GM19023 (cell line): ENCODE data around the gene FAT1.

Source experiments
- ATAC-seq: cut with Tn5 transposase; IDR thresholded peaks from one replicate; pipeline ENCODE4 v1.9.1; 2021; ENCODE audit warnings: mild to moderate bottlenecking, moderate library complexity; ENCODE audit not compliant: unreplicated experiment

Gene FAT1

DNA sequence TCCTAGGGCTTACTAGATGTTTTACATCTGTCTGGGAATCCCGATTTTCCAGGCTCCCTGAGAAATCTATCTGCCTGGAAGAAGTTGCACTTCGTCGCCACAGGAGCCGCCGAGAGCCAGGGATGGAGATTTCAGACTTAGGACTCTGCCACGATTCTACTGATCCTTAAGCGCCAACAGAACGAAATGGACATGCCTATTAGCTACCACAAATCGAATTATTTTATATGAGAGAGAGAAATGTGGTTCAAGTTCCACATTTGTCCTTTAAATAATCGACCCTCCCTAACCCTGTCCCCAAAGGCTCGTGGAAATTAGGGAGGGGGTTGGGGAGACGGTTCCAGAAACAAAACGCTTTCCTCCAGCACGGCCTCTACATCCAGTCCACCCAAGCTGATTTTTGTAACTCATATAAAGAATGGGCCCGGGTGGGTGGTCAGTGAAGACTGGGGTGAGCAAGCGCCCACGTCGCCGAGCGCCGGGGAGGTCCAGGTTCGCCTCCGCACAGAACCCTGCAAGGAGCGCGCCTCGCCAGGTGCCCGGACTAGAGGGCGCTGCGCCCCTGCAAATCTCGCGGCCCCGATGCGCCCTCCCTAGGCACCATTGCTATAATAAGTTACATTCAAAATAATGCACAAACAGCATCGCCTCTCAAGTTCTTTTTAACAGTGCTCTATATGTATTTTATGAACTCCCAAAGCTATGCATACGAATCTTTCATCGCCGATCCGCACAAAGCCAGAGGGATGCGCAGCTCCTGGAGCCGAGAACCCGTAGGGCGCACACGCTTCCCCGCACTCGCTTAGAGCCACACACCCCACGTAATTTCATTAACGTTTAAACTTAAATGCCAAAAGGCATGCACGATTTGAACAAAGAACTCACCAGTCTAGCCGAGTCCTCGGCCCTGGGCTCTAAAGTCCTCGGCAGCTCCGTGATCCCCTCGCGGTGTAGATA lies 2.1 kb upstream of the FAT1 start:
- ATAC-seq: no peak

DNA sequence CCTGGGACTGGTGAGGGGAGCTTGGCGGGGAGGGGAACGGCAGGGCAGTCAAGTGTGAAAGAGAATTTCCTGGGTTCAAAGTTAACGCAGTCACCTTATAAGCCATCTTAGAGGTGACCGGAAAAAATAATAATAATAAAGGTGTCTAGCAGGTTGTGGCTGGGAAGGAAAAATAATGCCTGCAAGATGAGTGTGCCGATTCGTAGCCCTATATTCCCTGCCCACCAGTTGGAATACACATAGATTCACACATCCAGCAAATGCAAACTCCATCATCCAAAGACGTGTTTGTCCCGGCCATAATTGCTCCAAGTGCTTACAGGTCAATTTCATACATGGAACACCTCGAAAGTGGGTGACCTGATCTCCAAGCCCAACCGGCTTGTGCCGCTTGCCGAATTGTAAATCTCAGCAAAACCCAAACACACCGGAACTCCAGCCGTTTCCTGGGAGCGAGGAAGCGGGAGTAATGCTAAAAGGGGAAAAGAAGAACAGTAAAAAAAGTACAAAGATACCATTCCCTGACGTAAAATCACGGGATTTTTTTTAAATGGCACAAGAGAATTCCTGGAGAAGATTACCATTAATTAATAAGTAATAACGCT lies 1.3 kb upstream of the FAT1 start:
- no peak for ATAC-seq

DNA sequence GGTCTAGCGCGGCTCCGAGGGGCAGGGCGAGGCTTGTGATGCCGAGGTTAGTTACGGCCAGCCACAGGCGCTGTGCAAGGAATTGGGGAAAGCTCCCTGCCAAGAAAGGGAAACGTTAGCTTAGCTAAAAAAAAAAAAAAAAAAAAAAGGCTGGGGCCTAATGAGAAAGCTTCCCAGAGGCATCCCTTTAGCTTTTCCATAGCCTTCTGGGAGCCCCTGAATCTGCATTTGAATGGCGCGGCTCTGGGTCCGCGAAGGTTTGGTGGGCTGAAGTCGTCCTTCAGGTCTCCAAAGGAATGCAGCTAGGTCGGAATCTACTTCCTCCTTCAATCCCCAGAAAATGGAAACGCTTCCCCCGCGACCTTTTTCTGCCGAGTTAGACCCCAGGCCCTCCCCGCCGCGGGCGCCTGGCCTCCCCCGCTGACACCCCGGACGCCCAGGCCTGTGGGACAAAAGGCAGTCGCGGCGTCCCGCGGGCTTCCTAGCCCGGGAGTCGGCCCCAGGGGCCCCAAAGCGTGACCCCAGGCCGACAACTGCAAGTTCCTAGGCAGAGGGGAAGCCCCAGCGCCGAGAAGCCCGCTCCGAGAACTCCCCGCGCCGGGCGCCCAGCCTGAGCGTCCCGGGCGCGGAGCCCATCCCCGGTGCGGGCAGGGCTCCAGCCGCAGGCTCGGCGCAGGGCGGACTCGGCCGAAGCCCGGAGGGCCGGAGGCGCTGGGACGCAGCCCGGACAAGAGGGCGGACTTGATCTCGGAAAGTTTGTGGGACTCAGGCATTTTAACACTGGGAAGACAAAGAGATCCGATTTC lies 605 bp upstream of the FAT1 start:
- no peak for ATAC-seq

DNA sequence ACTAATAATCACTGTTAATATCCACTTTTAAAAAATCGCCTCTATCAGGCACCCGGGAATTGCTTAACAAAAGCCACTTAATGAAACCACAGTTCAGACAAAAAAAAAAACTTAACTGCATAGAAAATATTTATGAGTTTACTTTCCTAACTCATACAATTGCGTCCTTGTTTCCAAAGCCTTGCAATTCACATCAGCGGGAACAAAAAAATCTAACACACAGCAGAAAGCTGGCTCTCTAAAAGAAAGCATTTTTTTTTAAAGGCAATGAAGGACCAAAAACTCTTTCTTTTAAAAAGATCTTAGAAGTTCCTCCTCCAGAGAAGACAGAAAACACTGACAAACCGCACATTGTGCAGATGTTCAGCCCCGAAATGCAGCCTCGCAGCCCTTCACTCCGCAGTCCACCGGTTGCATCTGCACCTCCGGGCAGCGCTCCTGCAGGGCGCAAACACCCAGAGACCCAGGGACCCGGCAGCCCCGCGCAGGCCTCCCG lies 812 bp downstream of the FAT1 start:
- ATAC-seq: no peak

DNA sequence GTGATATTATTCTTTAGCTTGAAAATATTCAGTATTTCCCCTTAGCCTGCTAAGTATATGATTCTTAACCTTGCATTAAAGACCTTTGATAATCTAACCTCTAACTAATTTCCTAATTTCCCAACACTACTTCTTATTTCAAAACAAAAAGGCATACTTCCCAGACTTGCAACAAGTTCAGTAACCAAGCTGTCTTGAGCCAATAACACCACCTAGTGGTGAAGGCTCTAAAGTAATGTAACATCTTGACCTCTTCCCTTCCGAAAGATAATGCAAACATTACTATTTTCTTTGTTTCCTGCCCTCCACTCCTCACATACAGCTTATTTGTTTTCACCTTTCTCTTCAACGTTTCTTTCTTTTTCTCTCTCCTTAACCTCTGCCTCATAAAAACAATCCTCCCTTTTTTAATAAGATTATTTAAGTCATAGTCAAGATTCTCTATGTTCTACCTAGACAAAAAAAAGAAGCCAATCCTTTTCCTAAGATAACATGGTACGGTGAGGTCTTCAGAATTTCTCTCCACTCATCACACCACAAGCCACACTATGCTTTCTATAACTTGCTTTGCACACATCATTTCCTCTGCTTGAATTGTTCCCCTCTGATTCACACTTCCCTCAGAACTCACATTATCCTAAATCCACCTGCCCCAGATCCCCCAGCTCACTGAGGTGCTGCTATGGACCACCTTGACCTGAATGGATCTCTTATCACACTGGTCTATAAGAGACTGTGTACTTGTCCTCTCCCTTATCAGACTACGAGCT lies 3.5 kb downstream of the FAT1 start:
- no peak for ATAC-seq

DNA sequence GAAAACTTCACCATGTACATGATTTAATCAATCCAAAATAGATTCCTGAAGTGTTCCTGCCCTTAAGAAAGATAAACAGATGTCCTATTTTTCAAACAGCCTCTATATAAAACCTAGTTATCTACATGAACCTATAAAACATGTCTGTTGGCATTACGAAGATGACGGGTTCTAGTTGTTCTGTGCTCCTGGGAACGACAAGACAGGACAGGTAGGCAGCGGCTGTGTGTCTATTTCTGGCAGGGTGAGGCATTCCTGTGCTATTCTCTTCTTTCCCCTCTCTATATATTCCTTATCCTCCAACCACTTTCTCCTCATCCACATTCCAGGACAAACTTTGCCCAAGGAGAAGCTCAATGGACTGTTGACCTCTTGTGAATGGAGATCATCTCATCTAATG lies 6.1 kb downstream of the FAT1 start:
- no peak for ATAC-seq

DNA sequence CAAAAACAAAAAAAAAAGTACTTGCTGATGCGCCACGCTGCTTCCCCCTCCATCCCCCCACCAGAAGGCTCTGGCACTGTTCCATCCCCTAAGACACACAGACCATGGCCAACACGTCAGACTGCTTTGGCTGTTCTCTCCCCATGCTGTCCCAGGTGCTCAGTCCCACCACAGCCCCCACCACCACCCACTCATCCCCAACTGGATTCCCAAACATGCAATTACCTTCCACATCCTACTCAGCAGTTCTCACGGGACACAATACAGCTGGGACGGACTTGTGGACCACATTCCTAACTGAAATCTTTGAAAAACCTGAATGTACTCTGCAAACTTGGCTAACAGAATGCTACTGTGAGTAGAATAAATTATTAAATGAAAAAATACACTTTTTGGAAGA lies 8.6 kb downstream of the FAT1 start:
- ATAC-seq: no peak

DNA sequence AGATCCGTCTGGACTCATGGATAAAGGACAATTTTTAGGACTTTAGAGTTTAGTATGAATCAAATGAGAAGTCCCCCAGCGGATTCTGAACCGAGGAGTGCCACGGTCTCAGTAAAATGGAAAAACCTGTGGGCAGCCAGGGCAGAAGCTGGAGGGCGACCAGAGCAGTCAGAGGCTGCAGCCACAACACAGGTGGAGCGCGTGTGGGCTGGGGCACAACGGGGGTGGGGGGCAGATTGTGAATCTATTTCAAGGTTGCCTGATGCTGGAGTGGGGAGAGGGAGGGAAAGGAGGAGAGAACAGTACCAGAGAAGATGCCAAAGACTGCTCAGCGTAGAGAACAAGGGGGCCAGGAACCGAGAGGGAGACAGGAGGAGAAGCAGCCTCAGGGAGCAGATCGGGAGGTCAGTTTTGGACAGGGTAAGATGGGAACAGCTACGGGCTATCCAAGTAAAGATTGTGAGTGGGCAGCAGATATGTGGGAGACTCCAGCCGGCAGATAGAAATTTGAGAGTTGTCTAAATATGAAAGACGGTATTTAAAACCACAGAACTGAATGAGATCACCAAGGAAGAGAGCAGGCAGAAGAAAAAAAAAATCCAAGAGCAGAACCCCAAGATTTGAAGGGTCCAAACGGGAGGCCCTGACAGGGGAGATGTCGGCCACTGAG lies 9.5 kb downstream of the FAT1 start:
- ATAC-seq: no peak

DNA sequence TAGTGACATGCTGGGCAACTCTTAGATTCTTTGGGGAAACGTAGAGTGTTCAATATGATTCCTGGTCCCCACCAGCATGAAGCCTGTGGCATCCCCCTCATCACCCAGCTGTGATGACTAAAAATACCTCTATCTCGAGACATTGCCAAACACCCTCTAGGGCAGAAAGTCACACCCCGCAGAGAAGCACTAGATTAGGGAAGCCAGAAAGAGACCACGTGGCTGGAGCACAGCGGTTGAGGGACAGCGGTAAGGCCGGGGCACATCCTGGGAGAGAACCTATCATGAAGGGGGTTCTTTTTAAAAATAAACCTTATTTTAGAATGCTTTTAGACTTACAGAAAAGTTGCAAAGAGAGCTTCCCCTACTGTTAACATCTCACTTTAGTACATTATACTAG lies 11.0 kb downstream of the FAT1 start:
- no peak for ATAC-seq

DNA sequence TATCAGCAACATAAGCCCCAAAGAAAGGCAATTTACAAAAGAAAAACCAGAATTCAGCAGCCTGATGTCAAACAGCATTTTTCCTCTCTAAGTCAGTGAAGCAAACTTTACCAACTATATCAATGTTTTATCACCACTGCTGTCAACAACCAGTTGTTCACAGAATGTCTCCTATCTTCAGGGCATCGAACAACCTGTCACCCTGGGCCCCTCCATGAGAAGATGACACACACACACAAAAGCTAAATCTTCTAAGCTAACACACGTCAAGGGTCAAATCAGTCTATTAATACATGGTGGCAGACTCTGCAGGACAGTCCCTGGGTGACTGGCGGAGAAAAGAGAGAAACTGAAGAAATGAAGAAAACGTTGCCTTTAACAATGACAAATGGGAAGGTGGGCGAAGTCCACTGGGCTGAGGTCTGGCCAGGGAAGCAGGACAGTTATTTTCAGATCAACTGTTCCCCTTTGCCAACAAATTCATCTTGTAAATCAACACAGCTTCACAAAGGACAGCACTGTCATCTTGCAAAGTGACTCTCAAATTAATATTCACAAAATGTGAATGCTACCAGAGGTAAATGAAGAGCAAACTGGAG lies 13.0 kb downstream of the FAT1 start:
- no peak for ATAC-seq

DNA sequence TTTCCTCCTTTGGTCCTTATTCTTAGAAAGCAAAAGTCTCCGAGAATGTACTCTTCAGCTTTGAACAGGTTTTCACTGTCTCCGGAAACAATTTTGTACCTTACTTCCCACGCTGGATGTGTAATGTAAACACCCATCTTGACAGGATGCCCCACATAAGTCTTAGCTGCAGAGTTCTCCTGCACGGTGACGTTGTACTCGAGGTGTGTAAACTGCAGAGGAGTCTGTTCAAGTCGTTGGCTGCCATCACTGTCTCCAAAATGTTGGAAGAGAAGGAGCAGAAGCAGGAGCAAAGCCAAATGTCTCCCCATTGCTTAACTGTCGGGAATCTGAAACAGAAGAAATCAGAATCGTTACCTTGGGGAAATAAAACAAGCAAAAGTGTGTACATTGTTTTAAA lies 14.1 kb downstream of the FAT1 start:
- ATAC-seq: no peak

DNA sequence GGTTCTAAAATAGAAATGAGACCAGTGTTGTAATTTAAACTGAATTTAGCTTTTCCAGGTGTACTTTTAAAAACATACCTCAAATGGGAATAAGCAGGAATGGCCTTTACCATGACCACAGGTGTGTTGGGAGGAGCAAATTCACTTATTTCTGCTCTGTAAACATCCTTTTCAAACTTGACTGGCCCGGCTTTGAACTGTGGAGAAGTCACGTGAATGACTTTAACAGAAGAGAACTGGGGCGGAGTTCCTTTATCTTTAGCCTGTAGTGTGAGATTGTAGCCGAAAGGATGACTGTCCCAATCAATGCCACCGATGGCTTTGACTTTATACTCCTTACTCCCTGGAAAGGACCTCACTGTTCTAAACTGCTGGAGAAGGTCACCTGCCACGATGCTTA lies 15.1 kb downstream of the FAT1 start:
- no peak for ATAC-seq

DNA sequence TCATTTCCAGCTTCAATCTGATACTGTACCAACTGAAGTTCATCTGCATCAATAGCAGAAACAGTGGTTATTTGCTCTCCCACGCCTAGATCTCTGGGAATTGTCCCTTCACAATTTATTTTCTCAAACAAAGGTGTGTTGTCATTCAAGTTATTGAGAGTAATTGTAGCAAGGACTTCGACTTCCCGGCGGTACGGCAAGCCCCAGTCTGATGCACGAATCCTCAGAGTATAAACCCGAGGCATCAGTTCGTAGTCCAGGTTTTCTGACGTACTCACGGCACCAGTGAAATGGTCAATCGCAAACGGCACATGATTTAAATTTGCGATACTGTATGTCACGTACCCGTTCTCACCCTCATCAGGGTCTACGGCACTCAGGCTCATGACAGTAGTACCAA lies 15.7 kb downstream of the FAT1 start:
- no peak for ATAC-seq

DNA sequence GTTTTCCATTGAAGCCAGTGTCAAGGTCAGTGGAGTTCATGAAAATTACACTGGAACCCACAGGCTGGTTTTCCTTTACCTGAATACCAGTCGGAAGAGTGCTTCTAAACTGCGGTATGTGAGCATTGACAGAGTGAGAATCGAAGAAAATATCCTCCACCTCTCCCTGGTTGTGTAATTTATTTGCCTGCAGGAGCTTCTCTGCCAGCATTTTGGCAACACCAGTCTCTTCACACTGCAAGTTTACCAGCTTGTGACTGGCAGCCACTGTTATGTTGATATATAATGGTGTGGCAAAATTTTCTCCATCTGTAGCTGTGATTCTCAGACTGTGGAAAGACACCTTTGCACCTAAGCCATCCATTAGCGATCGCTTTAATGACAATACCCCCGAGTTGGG lies 16.1 kb downstream of the FAT1 start:
- ATAC-seq: no peak

DNA sequence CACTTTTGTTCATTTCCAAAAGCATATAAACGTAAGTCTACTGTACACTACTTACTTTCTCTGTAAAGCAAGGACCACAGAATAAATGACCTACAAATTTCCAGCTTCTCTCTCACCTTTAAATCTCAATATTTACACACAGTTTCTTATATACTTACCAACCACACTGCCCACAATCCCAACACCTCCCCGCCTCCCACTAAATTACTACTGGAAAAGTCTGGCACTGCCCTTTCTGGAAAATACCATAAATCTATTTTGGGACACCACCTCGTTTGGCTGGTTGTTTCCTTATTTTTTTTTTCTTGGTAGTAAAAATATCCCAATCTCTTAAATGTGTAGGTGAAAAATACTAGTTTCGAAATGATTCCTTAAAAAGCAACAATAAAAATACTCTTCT lies 19.6 kb downstream of the FAT1 start:
- no peak for ATAC-seq

DNA sequence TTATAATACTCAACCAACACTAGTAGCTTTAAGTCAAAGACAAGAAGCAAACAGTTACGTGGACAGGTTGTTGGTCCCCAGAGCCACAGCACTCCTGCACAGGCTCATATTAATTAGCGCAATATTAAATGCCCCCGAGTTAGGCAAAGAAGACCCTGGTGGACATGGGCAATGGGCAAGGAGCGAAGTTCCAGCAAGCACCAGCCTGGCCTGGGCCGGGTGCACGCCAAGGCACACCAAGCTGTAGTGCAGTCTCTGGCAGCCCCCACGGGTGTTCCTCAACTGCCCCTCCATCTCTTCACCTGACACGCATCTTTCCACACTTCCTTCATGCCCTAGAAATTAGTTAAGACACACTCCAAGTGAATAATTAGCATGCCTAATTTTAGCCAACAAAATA lies 20.1 kb downstream of the FAT1 start:
- no peak for ATAC-seq

DNA sequence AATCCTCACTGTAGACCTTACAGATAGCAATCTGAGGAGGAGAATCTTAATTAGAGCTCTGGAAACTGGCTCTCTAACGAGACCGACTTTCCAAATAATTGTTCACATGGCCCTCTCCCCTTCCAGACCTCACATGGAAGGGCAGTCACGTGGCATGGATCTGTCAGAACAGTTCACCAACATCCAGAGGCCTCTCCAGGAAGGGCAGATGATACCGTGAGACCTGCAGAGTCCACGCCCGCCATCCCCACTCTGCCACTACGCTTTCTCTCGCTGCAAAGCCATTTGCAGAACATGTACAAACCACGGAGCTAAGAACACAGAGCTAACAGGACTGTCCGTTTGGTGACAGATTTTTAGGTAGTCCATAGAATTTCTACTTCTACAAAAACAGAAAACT lies 20.7 kb downstream of the FAT1 start:
- ATAC-seq: no peak

DNA sequence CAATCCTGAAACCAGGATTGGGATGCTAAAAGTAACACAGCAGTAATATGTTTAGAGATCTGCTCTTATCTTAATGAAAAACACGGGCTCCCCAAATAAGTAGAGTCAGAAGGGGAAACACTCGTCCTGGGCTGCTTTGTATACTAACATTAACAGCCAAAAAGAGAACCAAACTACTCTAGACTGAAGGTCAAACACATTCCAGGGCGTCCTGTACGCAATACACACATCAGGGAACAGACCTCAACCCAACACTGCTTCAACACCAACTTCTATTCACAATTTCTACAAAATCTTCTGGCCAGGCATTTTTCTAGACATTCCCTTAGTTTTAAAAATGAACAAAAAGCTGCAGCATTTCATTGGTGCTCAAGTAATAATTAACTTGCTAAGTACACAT lies 21.4 kb downstream of the FAT1 start:
- ATAC-seq: no peak

DNA sequence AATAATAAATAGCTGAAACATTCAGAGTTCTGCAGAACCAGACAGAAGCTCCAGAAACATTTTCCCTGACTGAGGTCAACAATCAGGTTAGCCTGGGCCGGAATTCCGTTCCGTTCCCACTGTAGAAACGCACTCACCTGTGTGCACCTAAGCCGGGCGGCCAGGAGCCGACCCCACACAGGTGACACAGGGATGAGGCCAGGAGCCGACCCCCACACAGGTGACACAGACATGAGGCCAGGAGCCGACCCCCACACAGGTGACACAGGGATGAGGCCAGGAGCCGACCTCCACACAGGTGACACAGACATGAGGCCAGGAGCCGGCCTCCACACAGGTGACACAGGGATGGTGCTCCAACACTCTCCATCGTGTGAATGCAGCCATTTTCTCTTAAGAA lies 21.9 kb downstream of the FAT1 start:
- no peak for ATAC-seq

DNA sequence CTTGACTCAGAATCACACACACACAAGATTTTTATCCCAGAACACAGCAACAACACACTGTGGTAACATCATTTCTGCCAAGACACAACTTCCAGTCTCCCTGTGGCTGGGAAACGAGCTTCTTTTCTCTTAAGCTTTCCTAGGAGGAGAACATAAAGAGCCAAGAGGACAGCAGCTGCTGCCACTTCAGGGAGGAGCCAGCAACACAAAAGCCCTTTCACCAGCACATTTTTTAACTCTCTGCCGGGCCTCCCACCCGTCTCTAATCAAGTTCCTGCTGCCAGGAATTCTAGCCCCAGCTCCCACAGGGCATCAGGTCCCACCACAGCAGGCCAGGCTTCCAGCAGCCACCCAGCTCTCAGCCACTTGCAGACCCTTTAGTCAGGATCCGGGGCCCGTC lies 22.4 kb downstream of the FAT1 start:
- no peak for ATAC-seq
